ENCODE results near the gene MCTP1. TPM values are rescaled to one million over a fixed set of nuclear protein-coding genes. Genes with fewer than 3 reads are reported as not detected.

The MCTP1 gene
- total RNA-seq, 4 donors from 2014 or later: 11.2 to 43.6 (median 16.8) TPM

- DNase-seq (ENCODE audit: extremely low spot score): no peak
- intact Hi-C loops (cut with DNase I): no loop called here
- no peak overlapping the region for H3K27ac ChIP-seq (replicated peaks in 1 of 4)
- no peaks in the 10 kb centered on the region for H3K36me3 ChIP-seq
- no peaks in the 10 kb centered on the region for H3K9me3 ChIP-seq
- H3K4me1 ChIP-seq: no peaks in the 10 kb centered on the region
- no peaks in the 10 kb centered on the region for H3K27me3 ChIP-seq
- H3K4me3 ChIP-seq: no peak overlapping the region
- TF ChIP-seq CTCF (IDR thresholded peaks at IDR 0.05): no peak
- no peak for TF ChIP-seq EP300 (IDR thresholded peaks at IDR 0.05)
- no peak for TF ChIP-seq POLR2A (IDR thresholded peaks at IDR 0.05; ENCODE audit: low read depth)
- TF ChIP-seq POLR2AphosphoS5 (IDR thresholded peaks at IDR 0.05): no peak
- WGBS: 94% methylated on average over 4 of the region's 4 CpGs
Observed at GRCh38 chr5:94869921-94870320, 415.0 kb downstream of the MCTP1 start.

GRCh38 chr5:94863951-94864350 lies 420.9 kb downstream of the MCTP1 start:
- intact Hi-C loops (cut with DNase I): no loop called here
- no peaks in the 10 kb centered on the region for H3K36me3 ChIP-seq
- no peaks in the 10 kb centered on the region for H3K4me1 ChIP-seq
- TF ChIP-seq EP300 (IDR thresholded peaks at IDR 0.05) (no peak), POLR2AphosphoS5 (IDR thresholded peaks at IDR 0.05) (no peak), CTCF (IDR thresholded peaks at IDR 0.05) (no peak), POLR2A (IDR thresholded peaks at IDR 0.05; ENCODE audit: low read depth) (no peak)
- no peaks in the 10 kb centered on the region for H3K27me3 ChIP-seq
- H3K9me3 ChIP-seq: no peaks in the 10 kb centered on the region
- H3K4me3 ChIP-seq: no peak overlapping the region
- 68% methylated on average over 3 of the region's 3 CpGs for WGBS
- no peak for DNase-seq (ENCODE audit: extremely low spot score)
- H3K27ac ChIP-seq (replicated peaks in 1 of 4): no peak overlapping the region

- DNase-seq (ENCODE audit: extremely low spot score): no peak
- WGBS: 19% methylated on average over 2 of the region's 2 CpGs
- Histone ChIP-seq H3K4me3 (no peak overlapping the region), H3K27me3 (no peaks in the 10 kb centered on the region), H3K4me1 (no peaks in the 10 kb centered on the region), H3K9me3 (no peaks in the 10 kb centered on the region), H3K27ac (replicated peaks in 1 of 4) (no peak overlapping the region), H3K36me3 (no peaks in the 10 kb centered on the region)
- intact Hi-C loops (cut with DNase I): no loop called here
- no peak for TF ChIP-seq EP300 (IDR thresholded peaks at IDR 0.05)
- TF ChIP-seq POLR2A (IDR thresholded peaks at IDR 0.05; ENCODE audit: low read depth): no peak
- no peak for TF ChIP-seq POLR2AphosphoS5 (IDR thresholded peaks at IDR 0.05)
- no peak for TF ChIP-seq CTCF (IDR thresholded peaks at IDR 0.05)
Observed at GRCh38 chr5:94857111-94857510, 427.8 kb downstream of the MCTP1 start.

GRCh38 chr5:94856257-94856800 lies 428.6 kb downstream of the MCTP1 start:
- intact Hi-C loops (cut with DNase I): no loop called here
- 80% methylated on average over 3 of the region's 3 CpGs for WGBS
- no peaks in the 10 kb centered on the region for H3K27me3 ChIP-seq
- TF ChIP-seq EP300 (IDR thresholded peaks at IDR 0.05) (no peak), CTCF (IDR thresholded peaks at IDR 0.05) (no peak), POLR2AphosphoS5 (IDR thresholded peaks at IDR 0.05) (no peak), POLR2A (IDR thresholded peaks at IDR 0.05; ENCODE audit: low read depth) (no peak)
- DNase-seq (ENCODE audit: extremely low spot score): no peak
- H3K36me3 ChIP-seq: no peaks in the 10 kb centered on the region
- H3K4me3 ChIP-seq: no peak overlapping the region
- H3K4me1 ChIP-seq: no peaks in the 10 kb centered on the region
- no peak overlapping the region for H3K27ac ChIP-seq (replicated peaks in 1 of 4)
- no peaks in the 10 kb centered on the region for H3K9me3 ChIP-seq

- 74% methylated on average over 6 of the region's 6 CpGs for WGBS
Observed at GRCh38 chr5:94855543-94855942, 429.4 kb downstream of the MCTP1 start.

More at GRCh38 chr5:94855543-94855942, 429.4 kb downstream of the MCTP1 start:
- Histone ChIP-seq H3K4me1 (no peaks in the 10 kb centered on the region), H3K27ac (replicated peaks in 1 of 4) (no peak overlapping the region), H3K36me3 (no peaks in the 10 kb centered on the region), H3K4me3 (no peak overlapping the region), H3K9me3 (no peaks in the 10 kb centered on the region), H3K27me3 (no peaks in the 10 kb centered on the region)
- no peak for DNase-seq (ENCODE audit: extremely low spot score)
- TF ChIP-seq POLR2AphosphoS5 (IDR thresholded peaks at IDR 0.05) (no peak), CTCF (IDR thresholded peaks at IDR 0.05) (no peak), EP300 (IDR thresholded peaks at IDR 0.05) (no peak), POLR2A (IDR thresholded peaks at IDR 0.05; ENCODE audit: low read depth) (no peak)
- intact Hi-C loops (cut with DNase I): no loop called here

Measured in esophagus muscularis mucosa (tissue), 4 donors.